ENCODE data around the gene OASL. TPM values are rescaled to one million over a fixed set of nuclear protein-coding genes. Genes with fewer than 3 reads are reported as not detected.

Gene OASL
- total and polyA plus RNA-seq, 10 of the 15 experiments (the other 5 are each of a cell fraction or from before 2014, with no cell fraction given), result 2.3 to 9.1 (median 2.7) TPM

DNA sequence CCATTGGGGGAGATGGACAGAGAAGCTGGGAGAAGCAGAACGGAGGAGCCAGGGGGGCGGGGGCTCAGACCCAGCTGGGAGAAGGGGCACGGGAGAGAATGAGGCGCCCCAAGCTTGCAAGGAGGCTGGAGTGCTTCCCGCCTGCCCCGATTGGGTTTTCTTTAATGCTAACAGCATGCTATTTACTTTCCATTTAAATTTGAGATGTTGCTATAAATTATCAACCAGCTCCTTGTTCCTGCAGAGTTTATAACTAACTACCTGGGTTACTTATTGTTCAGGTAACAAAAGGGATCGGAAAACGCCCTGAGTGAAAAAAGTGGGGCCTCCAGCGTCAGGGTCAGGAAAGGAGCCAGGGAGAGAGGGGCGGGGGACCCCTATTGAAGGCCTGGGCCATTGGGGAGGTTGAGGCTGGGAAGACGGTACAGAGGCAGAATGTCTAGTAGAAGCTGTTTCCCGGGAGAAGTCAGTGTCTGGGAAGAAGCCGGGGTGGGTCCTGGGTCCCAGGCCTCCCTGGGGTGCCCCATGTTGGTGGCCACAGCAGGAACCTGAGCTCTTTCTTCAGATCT lies 58.2 kb downstream of the OASL start:
- ChIA-PET CTCF (interaction anchor here (0.8 to 2.2 kb wide), 4 partner anchors 9 to 40 kb away, joined by 3 to 10 read pairs (median 3); no protein-coding TSS in a partner anchor), POLR2A (no interaction called here), RAD21 (ENCODE audit: unreplicated experiment) (interaction anchor here (0.5 to 2.6 kb wide), 2 partner anchors 9 to 396 kb away, joined by 3 to 7 read pairs; no protein-coding TSS in a partner anchor), SMC1A (ENCODE audit: uncharacterized antibody, unreplicated experiment) (interaction anchor here (0.6 to 1.4 kb wide), 4 partner anchors 9 to 228 kb away, joined by 3 to 4 read pairs (median 3); no protein-coding TSS in a partner anchor)
- 54% methylated on average over 13 of the region's 13 CpGs for WGBS (ENCODE audit: insufficient coverage, insufficient replicate concordance, low lambda C conversion rate, missing lambda C conversion rate)
- in situ Hi-C loops (cut with MboI), result no loop called here
- no peaks in the 10 kb centered on the region for H3K36me3 ChIP-seq (ENCODE audit: control insufficient read depth in 2 of 2, insufficient read depth in 2 of 2, low read length in 1 of 2)
- H4K20me1 ChIP-seq (ENCODE audit: control insufficient read depth, insufficient read depth), result no peaks in the 10 kb centered on the region
- no peaks in the 10 kb centered on the region for H3K27me3 ChIP-seq (replicated peaks in 1 of 2; ENCODE audit: control insufficient read depth in 2 of 2, insufficient read depth in 2 of 2, low read length in 1 of 2)
- TF ChIP-seq CHD1 (IDR thresholded peaks at IDR 0.05; ENCODE audit: low read depth, low read length) (no peak), MXI1 (IDR thresholded peaks at IDR 0.05; ENCODE audit: low read depth, low read length) (no peak), RBBP5 (conservative IDR thresholded peaks at IDR 0.05) (no peak), SREBF1 (IDR thresholded peaks at IDR 0.05; ENCODE audit: low read length) (no peak), ZSCAN29 (IDR thresholded peaks at IDR 0.05) (no peak)
- TF ChIP-seq, protein P1, sequence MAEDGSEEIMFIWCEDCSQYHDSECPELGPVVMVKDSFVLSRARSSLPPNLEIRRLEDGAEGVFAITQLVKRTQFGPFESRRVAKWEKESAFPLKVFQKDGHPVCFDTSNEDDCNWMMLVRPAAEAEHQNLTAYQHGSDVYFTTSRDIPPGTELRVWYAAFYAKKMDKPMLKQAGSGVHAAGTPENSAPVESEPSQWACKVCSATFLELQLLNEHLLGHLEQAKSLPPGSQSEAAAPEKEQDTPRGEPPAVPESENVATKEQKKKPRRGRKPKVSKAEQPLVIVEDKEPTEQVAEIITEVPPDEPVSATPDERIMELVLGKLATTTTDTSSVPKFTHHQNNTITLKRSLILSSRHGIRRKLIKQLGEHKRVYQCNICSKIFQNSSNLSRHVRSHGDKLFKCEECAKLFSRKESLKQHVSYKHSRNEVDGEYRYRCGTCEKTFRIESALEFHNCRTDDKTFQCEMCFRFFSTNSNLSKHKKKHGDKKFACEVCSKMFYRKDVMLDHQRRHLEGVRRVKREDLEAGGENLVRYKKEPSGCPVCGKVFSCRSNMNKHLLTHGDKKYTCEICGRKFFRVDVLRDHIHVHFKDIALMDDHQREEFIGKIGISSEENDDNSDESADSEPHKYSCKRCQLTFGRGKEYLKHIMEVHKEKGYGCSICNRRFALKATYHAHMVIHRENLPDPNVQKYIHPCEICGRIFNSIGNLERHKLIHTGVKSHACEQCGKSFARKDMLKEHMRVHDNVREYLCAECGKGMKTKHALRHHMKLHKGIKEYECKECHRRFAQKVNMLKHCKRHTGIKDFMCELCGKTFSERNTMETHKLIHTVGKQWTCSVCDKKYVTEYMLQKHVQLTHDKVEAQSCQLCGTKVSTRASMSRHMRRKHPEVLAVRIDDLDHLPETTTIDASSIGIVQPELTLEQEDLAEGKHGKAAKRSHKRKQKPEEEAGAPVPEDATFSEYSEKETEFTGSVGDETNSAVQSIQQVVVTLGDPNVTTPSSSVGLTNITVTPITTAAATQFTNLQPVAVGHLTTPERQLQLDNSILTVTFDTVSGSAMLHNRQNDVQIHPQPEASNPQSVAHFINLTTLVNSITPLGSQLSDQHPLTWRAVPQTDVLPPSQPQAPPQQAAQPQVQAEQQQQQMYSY (CRISPR knock-in tag; IDR thresholded peaks at IDR 0.05), result no peak
- no peak overlapping the region for H3K4me3 ChIP-seq
- no peak overlapping the region for H3K9ac ChIP-seq (ENCODE audit: control insufficient read depth, insufficient read depth, low read length)
- BruUV-seq (replicated peaks), result no TSS peak
- H3K9me3 ChIP-seq (replicated peaks; ENCODE audit: control insufficient read depth, insufficient read depth, low read length), result no peaks in the 10 kb centered on the region
- no peaks in the 10 kb centered on the region for H3K79me2 ChIP-seq (ENCODE audit: control insufficient read depth, insufficient read depth, low read length)
- ATAC-seq (no peak), FAIRE-seq (no peak), DNase-seq (ENCODE audit: low read depth, low spot score) (no peak)
- H2AFZ ChIP-seq (ENCODE audit: control insufficient read depth, low read depth, low read length), result no peak overlapping the region
- H3K4me1 ChIP-seq (ENCODE audit: control insufficient read depth, insufficient read depth, low read length), result no peaks in the 10 kb centered on the region
- intact Hi-C loops (cut with micrococcal nuclease; ENCODE audit: unreplicated experiment), result no loop called here
- H3K4me2 ChIP-seq (ENCODE audit: control insufficient read depth, insufficient read depth), result no peak overlapping the region
- no peak overlapping the region for H3K27ac ChIP-seq (ENCODE audit: control insufficient read depth, insufficient read depth)

All from GM12878 (cell line).